Measurements from ENCODE around the gene UQCRC1.

The UQCRC1 gene

GRCh38 chr3:48609088-48610005 lies at the start of gene UQCRC1:
UQCRC1 (minus strand) TSS chr3:48609646; CDS start chr3:48609620, 26 bp downstream.
- peak; percentile 93 to 95 for DNase-seq

DNA sequence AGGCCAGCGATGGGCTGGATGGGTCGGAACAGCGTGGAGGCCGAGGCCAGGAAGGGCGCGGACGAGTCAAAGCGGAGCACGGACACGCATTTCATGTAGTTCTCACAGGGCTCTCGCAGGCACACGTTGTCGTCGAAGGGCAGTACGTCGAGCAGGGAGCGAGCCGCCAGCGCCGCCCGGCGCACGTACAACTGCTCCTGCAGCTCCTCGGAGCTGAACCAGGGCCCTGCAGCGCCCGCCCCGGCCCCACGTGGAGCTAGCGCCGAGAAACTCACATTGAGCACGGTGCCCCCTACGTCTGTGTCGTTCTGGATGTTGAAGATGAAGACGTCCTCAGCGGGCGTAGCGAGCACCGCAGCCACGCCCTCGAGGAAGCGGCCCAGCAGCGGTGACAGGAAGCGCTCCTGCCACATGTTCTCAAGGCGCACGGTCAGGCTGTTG lies 47.4 kb upstream of the UQCRC1 start:
- DNase-seq = peak; percentile 19 to 50

- DNase-seq = peak; percentile 84 to 89
Observed at GRCh38 chr3:48656061-48656840, 46.8 kb upstream of the UQCRC1 start.

GRCh38 chr3:48655606-48656005 lies 46.2 kb upstream of the UQCRC1 start:
- DNase-seq = peak; percentile 41 to 67

DNA sequence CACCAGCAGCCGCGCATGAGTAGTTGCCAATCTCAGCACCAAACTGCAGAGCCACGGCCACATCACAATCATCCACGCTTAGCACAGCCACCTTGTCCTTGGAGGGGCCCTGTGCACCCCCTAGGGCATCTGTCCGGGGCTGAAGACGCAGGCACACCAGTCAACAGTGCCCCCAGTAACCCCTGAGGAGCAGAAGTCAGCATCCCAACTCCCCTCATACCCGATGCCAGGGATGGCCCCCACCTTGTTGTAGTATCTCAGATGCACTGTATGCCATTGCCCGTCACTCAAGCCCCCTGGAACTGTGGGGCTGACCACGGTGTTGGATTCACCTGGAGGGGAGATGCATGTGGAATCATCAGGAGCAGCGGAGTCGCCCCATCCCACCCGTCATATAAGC lies 45.6 kb upstream of the UQCRC1 start:
- no peak for DNase-seq

DNA sequence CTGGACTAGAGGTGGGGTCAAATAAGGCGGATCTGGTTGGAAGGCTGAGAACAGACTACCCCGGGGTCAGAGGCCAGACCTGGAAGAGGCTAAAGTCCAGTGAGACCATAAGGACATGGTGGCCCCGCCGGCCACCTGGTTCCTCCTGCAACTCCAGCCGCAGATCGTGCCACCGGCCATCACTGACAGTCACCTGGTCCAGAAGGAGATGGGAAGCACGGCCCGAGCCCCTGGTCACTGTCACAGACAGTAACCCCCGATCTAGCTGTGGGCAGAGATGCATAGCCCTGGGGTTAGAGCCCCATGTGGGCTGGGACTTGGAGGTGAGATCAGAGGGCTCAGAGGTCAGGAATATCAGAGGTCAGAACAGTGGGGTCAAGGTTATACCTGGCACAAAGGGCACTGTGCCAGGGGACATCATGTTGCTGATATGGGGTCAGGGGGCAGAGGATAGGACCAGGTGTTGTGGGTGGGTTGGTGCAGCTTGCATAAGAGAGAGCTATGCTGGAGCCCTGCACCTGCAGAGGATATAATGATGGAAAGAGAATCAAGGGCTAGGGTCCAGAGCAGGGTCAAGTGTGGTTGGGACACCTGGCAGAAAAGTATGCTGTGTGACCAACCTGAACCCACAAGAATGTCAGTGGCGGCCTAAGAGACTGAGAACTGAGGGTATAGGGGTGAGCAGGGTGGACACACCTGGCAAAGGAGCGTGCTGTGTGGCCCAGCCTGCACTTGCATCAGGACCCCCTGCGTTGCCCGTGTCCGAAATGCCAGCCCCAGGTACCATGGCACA lies 43.7 kb upstream of the UQCRC1 start:
- no peak for DNase-seq

DNA sequence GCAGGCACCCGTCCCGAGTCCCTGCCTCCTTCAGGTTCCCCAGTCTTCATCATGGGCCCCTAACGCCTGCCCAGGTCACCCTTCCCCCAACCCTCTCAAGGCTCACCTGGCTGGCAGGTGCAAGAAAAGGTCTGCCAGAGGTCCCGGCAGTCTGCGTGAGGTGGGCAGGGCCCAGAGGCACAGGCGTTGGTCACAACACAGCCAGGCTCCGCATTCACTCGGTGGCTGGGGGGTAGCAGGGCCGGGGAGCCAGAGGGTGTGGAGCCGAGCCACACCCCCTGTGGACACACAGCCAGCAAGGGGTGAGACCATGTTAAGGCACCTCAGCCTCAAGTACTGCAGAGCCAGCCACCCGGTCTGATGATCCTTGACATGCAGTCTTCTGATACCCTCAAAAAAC lies 42.3 kb upstream of the UQCRC1 start:
- no peak for DNase-seq

GRCh38 chr3:48650723-48651122 lies 41.3 kb upstream of the UQCRC1 start:
- DNase-seq = no peak

DNA sequence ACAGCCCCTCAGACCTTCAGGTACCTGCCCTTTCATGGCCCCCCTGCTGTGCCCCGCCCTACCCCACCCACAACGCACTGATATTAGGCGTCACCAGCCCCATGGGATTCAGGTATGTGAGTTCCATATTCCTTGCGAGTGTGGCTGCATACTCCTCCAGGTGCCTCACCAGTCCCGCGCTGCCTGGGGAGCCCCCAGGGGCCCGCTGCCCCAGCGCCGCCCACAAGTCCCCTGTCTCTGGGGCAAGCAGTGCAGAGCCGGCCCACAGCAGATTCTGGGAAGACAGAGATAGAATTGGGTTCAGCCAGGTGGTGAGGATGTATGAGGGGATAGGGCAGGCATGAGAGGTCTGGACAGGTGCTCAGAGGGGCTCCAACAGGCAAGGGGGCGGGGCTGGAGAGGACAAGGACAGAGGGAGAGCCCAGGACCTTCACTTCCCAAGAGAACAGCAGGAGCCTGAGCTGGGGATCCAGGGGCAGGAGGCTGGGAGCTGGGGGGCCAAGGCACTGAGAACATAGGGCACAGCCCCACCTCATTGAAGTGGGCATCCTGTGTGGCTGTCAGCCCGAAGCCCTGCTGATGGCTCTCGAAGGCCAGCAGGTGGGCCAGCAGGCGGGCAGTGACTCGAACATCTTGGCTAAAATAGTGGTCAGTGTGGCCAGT lies 38.9 kb upstream of the UQCRC1 start:
- DNase-seq = no peak

GRCh38 chr3:48647714-48648113 lies 38.3 kb upstream of the UQCRC1 start:
- no peak for DNase-seq

- no peak for DNase-seq
Observed at GRCh38 chr3:48644898-48645760, 35.7 kb upstream of the UQCRC1 start.

DNA sequence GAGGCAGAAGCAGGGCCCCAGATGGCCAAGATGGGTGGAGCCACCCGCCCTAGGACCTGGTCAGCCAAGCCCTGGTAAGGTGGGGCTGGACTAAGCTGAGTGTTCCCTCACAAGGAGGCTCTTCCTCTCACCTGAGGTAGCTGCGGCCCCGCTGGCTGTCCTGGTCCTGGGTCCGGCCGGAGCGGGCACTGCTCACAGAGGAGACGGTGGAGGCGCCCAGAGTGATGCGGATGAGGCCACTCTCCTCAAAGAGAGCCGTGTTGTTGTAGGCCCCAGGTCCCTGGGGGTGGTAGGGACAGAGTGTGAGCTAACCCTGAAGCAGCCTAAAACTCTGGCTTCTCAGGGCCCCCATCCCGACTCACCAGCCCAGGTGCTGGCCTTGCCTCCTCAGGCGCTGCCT lies 33.2 kb upstream of the UQCRC1 start:
- DNase-seq = no peak

DNA sequence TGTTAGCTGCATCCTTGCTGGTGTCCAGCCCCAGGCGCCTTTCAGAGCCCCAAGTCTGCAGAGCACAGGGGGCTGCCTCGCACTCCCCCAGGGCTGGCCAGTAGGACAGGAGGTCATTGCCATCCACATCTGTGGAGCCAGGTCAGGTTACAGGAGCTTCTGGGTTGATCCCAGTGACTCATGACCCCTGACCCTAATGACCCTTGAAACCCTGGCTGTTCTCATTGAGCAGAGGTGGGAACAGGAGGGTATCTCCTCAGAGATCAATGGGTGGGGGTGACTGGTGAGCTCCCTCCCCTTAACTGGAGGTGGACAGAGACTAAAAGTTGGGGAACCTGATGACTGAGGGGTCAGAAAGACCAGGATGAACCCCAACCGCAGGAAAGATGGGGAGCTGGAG lies 31.9 kb upstream of the UQCRC1 start:
- DNase-seq = no peak

DNA sequence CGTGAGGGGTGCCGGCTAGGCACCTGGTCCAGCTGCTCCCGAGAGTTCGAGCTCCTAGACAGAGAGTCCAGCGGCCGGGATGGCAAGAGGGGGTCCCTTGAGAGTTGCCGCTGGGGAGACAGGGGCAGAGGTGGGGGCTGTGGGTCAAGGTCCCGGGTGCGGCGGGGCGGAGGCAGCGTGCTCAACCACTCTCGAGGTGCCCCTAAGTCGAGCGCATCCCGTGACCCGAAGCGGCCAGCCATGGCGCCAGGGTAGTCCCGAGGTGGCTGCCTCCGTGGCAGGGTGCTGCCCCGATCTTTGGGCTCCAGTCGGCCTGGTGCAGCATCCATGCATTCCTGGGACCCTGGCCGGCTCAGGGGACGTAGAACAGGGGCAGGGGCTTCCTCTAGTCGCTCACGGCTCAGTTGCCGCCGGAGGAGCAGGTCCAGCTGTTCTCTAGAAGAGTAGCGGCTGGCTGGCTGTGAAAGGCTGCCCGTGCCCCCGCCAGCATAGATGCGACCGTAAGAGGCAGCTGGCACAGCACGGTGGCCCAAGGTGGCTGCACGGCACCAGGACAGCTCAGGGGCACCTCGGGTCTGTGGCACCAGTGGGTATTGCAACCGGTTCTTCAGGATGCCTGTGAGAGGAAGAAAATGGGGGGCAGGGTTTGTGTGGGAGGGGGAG lies 30.6 kb upstream of the UQCRC1 start:
- DNase-seq = no peak

DNA sequence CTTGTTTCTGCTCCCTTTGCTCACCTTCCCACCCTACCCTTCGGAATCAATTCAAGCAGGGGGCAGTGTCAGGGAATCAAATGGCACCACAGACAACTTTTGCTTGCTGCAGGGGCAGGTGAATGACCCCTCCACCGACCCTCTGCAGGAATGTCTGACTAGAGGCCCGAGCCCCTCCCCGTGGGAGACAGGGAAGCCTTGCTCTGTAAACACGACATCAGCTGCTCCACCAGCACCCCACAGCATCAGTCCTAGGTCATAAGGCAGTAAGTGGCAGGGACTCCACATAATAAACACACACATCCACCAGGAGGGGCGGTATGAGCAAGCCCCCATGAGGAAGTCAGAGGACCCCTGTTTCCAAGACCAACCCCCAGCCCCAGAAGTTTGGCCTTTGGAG lies 27.9 kb upstream of the UQCRC1 start:
- DNase-seq = no peak

DNA sequence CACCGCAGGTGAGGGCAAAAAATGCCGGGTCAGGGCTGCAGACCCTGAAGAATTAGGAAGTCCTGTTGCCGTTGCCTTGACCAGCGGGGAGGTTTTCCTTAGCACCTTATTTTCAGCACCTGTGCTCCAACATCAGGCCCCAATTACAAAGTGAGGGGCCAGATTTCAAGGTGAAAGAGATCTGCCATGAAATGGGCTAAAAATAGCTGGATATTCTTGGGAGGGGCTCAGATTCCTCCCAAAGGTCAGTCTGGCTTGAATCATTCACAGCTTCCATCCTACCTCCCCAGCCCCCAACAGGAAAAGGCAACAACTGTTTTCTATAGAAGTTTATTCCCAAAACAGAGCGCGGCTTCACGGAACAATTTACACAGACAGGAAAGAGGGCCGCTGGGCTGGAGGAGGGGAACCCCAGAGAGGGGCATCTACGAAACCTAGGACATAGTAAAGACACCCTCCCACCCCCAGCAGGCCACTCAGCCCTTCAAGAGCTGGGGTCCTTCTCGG lies 26.8 kb upstream of the UQCRC1 start:
- no peak for DNase-seq

DNA sequence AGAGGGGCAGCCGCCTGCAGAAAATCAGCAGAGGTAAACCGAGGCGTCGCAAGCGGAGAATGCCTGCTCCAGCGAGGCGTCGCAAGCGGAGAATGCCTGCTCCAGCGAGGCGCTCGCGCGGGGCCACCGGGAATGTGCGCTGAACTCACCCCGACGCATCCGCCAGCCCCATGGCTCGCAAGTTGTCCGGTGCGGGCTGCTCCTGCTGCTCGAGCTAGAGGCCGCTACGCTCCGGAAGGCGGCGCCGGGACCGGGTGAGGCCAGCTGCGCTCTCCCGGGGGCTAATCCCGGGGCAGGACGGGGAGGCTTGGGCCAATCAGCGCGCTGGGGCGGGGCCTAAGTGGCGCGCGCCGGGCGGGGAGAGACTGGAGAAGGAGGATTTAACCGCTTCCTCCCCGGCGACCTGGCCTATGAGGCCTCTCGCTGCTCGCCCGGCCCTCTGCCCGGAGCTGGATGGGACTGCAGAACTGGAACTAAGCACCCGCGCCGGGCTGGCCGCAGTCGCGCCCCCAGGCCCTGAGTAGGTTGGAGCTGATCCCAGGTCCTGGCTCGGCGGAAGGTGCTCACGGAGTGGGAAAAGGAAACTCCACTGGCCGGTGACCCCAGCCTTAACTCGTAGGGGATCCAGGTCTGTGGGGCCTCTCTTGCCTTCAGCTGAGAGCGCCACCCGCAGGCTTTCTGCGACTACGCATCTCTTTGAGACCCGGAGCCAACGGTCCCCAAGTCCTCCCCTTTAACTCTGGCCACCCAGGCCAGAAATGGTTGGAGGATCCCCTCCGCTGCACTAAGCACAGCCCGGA lies 26.0 kb upstream of the UQCRC1 start, which contains the start of gene SLC26A6:
Gene SLC26A6, minus strand, starts transcription at position 240 of the 800 bp plus-strand sequence. Its CDS starts 68 bp downstream, at position 172.
- DNase-seq = peak; percentile 90 to 94

GRCh38 chr3:48634661-48635221 lies 25.3 kb upstream of the UQCRC1 start:
- peak; percentile 15 to 35 for DNase-seq

DNA sequence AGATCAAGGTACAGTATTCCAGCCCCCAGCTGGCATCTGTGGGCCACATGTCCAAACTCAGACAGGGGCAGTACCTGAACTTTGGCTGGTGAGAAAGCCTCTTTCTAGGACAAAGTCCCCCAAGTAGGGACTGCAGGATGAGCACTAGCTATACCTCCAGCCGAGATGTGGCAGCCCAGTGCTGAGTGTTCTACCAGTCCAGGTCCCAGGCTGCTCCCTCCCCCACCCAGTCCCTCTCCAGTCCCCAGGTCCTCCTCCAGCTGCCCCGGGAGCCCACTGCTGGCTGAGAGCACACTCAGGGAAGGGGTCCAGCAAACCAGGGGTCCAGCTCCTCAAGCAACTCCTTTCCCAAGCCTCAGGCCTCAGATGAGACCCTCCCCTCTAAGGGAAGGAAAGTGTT lies 24.3 kb upstream of the UQCRC1 start:
- DNase-seq = no peak
